IPS-18c (cell line): ENCODE data around the gene SLK.

ENCODE experiments used
- H3K4me3 ChIP-seq: 2 replicates; pipeline ENCODE4 v1.7.0; 2013; ENCODE audit warnings: low read depth, mild to moderate bottlenecking, low read length, moderate library complexity; ENCODE audit not compliant: insufficient read depth
- H3K9me3 ChIP-seq: one replicate; pipeline ENCODE4 v1.6.1; 2013; ENCODE audit warnings: mild to moderate bottlenecking, low read length, moderate library complexity; ENCODE audit not compliant: control insufficient read depth, insufficient read depth

SLK gene

DNA sequence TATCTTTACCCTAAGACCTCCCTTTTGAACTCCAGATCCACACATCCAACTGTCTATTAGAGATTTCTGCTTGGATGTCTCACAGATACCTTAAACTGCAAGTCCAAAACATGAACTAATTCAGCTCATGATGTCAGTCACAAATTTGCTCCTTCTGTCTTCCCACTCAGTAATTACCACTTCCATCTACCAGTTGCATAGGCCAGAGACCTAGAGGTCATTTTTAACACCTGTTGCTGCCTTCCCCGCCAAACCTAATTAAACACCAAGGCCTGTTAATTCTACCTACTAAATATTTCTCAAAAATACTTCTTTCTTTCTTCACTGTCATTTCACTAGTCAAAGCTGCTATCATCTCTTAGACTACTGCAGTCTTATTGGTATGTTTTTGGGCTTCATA, 8.2 kb downstream of the SLK start:
- Histone ChIP-seq H3K4me3 (no peak overlapping the region), H3K9me3 (no peaks in the 10 kb centered on the region)

DNA sequence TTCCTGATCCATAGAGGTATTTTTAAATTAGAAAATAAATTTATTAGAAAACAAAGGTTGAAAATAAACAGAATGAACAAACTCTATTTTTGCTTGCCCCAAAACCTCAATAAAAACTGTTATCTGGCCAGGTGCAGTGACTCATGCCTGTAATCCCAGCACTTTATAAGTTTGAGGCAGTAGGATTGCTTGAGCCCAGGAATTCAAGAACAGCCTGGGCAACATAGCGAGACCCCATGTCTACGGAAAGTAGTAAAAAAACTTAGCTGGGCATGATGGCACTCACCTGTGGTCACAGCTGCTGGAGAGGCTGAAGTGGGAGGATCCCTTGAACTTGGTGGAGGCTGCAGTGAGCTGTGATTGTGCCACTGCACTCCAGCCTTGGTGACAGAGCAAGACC, 10.3 kb downstream of the SLK start:
- Histone ChIP-seq H3K4me3 (no peak overlapping the region), H3K9me3 (no peaks in the 10 kb centered on the region)

DNA sequence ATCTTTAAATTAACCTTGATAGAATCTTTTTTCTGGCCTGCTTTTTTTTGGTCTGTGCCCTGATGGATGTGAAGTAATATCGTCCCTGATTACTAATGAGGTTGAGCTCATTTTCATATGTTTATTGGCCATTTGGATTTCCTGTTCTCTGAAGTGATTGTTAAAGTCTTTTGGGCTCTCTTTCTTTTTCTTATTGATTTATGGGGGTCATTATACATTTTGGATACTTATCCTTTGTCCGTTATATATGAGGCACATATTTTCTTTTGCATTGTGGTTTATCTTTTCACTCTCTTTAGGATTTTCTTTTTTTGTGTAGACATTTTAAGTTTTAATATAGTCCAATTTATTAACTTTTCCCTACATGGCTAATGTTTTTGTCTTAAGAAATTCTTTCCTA, 12.6 kb downstream of the SLK start:
- H3K4me3 ChIP-seq: no peak overlapping the region
- H3K9me3 ChIP-seq: no peaks in the 10 kb centered on the region

DNA sequence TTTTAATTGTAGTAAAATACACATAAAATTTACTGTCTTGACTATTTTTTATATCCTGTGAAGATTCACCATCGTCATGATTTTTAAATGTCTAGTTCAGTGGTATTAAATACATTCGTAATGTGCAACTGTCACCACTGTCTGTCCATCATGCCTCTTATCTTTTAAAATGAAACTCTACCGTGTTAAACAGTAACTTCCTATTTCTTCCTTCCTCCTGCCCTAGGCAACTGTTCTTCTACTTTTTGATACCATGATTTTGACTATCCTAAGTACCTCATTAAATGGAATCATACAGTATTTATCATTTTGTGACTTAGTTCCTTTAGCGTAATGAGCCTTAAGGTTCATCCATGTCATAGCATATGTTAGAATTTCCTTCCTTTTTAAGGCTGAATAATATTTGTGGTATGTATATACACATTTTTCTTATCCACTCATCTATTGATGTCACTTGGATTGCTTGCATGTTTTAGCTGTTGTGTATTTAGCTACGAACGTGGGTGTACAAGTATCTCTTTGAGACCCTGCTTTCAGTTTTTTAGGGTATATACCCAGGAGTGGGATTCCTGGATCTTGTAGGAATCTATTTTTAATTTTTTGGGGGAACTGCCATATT, 13.5 kb downstream of the SLK start:
- Histone ChIP-seq H3K9me3 (no peaks in the 10 kb centered on the region), H3K4me3 (no peak overlapping the region)

- no peaks in the 10 kb centered on the region for H3K9me3 ChIP-seq
Measured at GRCh38 chr10:103982639-103983038, 15.7 kb downstream of the SLK start.

DNA sequence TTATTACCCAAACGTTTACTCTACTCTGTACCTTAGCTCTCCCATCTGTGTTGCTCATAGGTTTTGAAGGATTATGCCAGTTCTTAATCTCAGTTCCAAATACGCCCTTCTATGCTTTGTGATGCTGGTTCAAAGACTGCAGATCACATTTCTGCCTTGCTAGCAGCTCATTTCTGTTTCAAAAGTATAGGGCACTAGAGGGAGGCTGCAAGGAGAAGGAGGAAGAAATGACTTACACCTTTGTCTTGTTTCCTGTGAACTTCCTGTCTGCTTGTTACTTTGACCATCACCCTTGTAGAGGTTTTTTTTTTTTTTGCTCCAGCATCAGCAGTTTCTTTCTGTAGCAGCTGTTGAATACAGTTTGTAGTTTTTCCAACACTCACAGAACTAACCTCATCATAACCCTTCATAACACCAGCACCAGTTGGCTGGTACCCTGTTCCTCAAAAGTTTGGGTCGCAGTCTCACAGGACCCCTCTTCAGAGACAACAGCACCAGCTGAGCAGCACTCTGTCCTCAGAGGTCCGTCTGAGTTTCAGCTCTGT, 16.5 kb downstream of the SLK start:
- no peaks in the 10 kb centered on the region for H3K9me3 ChIP-seq
- no peak overlapping the region for H3K4me3 ChIP-seq

More at GRCh38 chr10:103982639-103983038, 15.7 kb downstream of the SLK start:
- no peak overlapping the region for H3K4me3 ChIP-seq

DNA sequence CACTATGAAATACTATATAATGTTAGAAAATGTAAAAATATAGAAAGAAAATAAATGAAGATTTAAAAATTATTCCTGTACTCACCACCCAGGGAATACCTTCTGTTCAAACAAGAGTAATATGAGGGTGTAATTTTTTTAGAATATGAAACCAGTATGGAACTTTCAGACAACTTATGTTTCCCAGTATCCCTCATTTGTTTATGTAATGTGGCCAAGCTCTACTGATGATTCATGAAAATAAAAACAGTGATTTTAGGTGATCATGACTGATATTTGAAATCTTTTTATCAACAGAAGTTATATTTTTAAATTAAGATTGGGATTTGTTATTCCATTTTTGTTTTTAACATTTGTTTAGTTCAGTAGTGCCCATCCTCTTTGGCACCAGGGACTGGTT, 18.8 kb downstream of the SLK start:
- Histone ChIP-seq H3K9me3 (no peaks in the 10 kb centered on the region), H3K4me3 (no peak overlapping the region)

- Histone ChIP-seq H3K9me3 (no peaks in the 10 kb centered on the region), H3K4me3 (no peak overlapping the region)
Measured at GRCh38 chr10:103986360-103986759, 19.4 kb downstream of the SLK start.

GRCh38 chr10:103990121-103990520, 23.2 kb downstream of the SLK start:
- no peaks in the 10 kb centered on the region for H3K9me3 ChIP-seq
- no peak overlapping the region for H3K4me3 ChIP-seq

DNA sequence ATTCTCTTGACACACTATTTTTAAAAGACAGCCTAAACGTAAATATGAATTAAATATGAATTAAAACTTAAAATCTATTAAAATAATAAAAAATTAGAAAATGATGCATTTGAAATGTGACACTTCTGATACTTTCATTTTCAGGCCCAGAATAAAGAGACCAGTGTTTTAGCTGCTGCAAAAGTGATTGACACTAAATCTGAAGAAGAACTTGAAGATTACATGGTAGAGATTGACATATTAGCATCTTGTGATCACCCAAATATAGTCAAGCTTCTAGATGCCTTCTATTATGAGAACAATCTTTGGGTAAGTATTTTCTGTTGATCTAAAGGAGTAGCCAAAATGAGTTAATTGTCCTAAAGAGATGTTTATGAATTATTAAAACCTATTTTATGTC, 23.6 kb downstream of the SLK start:
- Histone ChIP-seq H3K4me3 (no peak overlapping the region), H3K9me3 (no peaks in the 10 kb centered on the region)

- H3K9me3 ChIP-seq: no peaks in the 10 kb centered on the region
- H3K4me3 ChIP-seq: no peak overlapping the region
Measured at GRCh38 chr10:103991393-103992128, 24.6 kb downstream of the SLK start.

GRCh38 chr10:103995134-103995533, 28.2 kb downstream of the SLK start:
- Histone ChIP-seq H3K9me3 (no peaks in the 10 kb centered on the region), H3K4me3 (no peak overlapping the region)

DNA sequence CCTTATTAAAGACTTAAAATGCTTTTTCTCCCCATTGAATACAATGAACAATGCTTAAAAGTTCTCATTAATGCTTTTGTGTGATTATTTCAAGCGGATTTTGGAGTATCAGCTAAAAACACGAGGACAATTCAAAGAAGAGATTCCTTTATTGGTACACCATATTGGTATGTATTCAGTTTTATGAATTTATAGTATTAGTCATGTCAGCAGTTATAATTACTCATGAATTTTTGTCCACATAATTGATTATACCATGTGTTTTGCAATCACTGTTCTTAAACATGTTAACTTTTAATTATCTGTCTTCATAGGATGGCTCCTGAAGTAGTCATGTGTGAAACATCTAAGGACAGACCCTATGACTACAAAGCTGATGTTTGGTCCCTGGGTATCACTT, 31.9 kb downstream of the SLK start:
- no peaks in the 10 kb centered on the region for H3K9me3 ChIP-seq
- H3K4me3 ChIP-seq: no peak overlapping the region

GRCh38 chr10:104002911-104003310, 36.0 kb downstream of the SLK start:
- H3K9me3 ChIP-seq: no peaks in the 10 kb centered on the region
- no peak overlapping the region for H3K4me3 ChIP-seq

DNA sequence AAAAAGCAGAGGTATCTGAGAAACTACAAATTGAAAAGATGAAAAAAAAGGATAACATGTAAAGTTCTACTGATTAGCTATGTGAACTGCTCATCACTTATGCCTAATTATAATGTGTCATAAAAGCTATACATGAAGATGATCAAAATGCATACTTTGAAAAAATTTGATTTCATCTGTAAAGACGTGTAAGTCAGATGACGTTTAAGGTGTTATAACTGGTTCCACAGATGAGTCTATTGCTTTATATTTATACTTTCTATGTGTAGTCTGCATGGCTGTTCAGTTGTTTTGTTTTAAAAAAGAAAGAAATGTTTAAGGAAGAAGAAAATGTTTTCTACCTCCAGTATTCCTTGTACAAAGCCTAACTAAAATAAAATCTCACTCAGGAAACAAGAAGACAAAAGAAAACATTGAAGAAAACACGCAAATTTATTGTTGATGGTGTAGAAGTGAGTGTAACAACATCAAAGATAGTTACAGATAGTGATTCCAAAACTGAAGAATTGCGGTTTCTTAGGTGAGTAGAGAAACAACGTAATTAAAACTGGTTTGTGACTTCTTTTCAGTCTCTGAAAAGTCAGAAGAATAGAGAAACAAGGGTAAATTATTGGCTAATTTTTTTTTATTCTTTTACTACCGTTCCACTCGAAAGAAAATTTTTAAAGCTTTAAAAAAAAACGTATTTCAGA, 38.4 kb downstream of the SLK start:
- Histone ChIP-seq H3K4me3 (no peak overlapping the region), H3K9me3 (no peaks in the 10 kb centered on the region)

GRCh38 chr10:104011904-104012303, 45.0 kb downstream of the SLK start:
- no peaks in the 10 kb centered on the region for H3K9me3 ChIP-seq
- no peak overlapping the region for H3K4me3 ChIP-seq

- no peaks in the 10 kb centered on the region for H3K9me3 ChIP-seq
- H3K4me3 ChIP-seq: no peak overlapping the region
Measured at GRCh38 chr10:104013489-104013888, 46.5 kb downstream of the SLK start.

DNA sequence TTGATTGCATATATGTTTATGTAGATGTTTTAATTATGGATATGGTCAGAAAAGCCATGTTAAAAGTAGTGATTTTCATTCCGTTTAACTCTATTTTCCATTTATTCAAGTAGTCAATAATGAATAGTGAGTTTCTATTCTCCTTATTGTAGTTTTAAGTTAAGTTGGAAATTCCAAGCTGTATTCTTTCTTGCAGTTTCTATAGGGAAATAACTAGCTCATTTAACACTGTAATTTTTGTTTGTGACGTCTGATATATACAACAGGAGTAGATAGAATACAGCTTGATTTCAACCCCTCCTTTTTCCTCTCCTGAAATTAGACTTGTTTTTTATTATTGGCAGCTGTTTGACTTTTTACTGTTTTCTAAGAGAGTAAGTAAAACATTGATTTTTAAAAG, 47.2 kb downstream of the SLK start:
- Histone ChIP-seq H3K4me3 (no peak overlapping the region), H3K9me3 (no peaks in the 10 kb centered on the region)
